ENCODE data around the gene GLCE.

Gene GLCE

DNA sequence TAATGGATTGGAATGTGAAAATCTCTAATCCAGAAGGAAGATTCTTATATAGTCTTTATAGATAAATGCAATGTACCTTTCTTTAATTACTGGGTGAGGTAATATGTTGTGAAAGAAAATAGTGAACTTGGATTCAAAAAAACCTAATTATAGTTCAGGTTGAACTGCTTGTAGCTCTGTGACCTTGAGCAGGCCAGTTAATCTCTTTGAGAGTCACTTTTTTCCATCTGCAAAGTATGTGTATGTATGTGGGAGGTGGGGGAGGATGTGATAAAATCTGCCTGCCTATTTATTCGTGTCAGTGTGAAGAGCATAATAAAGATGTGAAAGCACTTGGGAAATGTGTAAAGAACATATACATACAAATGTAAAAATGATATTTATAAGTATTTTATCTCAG lies 34.4 kb downstream of the GLCE start:
- in situ Hi-C loops (cut with MboI; ENCODE audit: low sequenced_read_pairs), result no loop called here

DNA sequence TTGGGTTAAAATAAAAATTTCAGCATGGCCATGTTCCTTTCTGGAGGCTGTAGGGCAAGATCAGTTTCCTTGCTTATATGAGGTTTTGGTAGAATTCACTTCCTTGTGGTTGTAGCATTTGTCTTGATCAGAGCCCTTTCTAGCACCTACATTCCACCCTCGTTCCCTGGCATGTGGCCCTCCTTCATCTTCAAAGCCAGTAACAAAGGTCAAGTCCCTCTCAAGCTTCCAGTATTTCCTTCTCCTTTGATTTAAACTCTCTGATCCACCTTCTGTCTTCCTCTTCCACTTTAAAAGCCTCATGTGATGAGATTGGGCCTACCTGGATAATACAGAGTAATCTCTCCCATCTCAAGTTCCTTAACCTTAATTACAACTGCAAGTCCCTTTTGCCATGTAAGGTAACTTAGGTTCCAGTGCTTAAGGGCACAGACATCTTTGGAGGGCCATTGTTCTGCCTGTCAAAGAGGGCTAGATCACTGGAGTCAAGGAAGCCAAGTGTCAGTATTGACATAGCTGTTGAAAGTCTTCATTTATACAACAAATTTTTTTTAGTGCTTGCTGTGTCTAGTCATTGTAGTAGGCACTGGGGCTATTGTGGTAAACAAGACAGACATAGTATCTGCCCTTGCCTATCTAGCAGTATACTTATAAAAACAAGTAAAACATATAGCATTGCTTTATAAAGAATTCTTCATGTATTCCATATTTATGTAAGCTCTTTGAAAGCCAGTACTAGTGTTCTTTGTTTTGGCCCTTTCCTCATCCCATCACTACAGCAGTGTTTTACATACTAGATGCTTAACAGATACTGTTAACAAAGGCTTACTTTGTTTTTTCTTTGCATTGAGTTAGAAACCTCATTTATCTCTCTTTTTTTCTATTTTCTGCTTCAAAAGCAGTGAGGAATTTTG lies 40.7 kb downstream of the GLCE start:
- in situ Hi-C loops (cut with MboI; ENCODE audit: low sequenced_read_pairs), result no loop called here

DNA sequence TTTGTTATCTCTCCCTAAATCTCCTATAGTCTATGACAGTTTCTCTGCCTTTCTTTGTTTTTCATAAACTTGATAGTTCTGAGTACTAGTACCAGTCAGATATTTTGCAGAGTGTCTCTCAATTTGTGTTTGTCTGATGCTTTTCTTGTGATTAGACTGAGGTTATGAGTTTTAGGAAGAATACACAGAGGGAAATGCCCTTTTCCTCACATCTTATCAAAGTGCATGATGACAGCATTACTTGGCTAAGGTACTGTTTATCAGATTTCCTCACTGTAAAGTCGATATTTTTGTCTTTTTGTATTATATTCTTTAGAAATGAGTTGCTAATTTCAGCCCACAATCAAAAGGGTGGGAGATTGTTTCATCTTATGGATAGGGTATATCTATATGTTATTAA lies 45.6 kb downstream of the GLCE start:
- in situ Hi-C loops (cut with MboI; ENCODE audit: low sequenced_read_pairs), result no loop called here

DNA sequence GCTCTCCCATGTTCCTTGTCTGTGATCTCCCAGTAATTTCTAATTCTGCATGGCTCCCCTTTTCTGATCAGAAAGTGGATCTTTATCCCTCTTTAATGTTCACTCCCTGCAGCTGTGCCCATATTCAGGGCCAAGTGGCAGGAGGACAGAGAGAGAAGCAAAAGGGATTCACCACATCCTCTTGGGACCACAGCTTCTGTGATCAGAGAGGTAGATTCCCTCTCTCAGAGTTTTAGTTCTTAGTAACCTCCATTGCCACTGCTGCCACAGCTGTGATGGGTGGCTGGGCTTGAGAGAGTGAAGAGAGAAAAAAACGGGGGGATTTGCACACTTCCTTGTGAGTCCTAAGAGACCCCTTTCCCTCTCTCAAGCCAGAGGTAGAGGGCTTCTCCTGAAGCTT lies 49.2 kb downstream of the GLCE start:
- in situ Hi-C loops (cut with MboI; ENCODE audit: low sequenced_read_pairs), result no loop called here

DNA sequence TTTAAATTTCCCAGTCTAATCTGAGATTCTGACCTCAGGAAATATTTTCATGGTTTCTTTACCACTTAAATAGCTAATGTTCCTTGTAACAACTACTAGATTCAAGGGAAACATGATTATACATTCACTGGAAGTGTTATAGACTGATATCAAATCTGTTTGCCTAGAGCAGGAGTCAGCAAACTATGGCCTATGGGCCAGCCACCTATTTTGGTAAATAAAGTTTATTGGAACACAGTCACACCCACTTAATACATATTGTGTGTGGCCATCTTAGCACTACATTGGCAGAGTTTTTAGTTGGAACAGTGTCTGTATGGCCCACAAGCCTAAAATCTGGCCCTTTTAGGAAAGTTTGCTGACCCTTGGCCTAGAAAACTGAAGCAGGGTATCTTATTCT lies 50.1 kb downstream of the GLCE start:
- in situ Hi-C loops (cut with MboI; ENCODE audit: low sequenced_read_pairs), result no loop called here

DNA sequence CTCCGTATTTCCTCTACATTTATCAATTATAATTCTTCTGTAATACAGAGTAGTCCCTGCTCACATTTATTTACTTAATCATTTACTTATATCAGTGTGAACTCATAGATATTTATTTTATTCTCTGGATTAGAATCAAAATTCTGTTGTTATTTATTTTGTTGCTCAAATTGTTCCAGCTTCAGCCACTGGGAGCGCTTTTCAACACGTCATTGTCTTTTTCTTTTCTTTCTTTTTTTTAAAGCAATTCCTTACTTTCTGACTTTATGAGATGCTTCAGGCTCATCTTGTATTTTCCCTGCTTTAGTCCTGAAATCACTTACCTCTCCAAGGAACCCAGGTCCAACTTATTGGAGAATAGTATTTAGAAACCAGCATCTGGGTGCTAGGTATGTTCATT lies 53.4 kb downstream of the GLCE start:
- in situ Hi-C loops (cut with MboI; ENCODE audit: low sequenced_read_pairs), result no loop called here

DNA sequence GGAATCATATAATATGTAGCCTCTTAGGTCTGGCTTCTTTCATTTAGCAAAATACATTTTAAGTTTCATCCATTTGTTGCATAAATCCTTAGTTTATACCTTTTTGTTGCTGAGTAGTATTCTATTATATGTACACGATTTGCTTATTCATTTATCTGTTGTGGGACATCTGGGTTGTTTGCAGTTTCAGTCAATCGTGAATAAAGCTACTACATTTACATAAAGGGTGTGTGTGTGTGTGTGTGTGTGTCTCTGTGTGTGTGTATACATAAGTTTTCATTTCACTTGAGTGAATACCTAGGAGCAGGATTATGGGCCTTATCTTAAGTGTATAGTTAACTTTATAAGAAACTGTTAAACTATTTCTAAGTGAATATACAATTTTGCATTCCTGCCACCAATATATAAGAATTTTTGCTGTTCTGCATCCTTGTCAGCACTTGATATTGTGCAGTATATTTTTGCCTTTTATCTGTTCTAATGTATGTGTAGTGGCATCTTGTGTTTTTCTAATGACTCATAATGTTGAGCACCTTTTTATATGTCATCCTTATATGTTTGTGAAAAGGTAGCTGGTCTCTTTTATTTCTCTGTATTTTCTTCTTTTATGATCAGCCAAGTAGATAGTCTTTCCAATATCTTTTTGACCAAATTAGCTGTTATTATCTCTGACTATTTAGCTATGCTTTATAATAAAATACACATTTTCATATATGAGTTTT lies 55.0 kb downstream of the GLCE start:
- in situ Hi-C loops (cut with MboI; ENCODE audit: low sequenced_read_pairs), result no loop called here

DNA sequence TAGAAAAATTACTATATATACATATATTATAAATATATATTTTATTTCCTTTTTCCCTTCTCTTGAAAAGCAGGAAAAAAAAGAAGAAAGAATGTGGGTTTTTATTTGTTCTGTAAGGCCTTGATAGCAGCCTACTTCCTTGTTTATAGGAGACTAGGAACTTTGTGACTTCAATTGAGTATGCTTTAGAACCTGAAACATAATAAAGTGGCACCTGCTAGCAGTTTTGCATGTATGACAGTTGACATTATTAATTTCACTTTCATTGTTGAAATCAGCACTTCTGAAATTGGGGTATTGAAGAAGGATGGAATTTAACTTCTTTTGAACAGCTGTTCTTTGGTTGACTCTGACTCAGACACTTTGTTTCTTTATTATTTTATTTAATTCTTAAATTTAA lies 56.9 kb downstream of the GLCE start:
- in situ Hi-C loops (cut with MboI; ENCODE audit: low sequenced_read_pairs), result no loop called here

DNA sequence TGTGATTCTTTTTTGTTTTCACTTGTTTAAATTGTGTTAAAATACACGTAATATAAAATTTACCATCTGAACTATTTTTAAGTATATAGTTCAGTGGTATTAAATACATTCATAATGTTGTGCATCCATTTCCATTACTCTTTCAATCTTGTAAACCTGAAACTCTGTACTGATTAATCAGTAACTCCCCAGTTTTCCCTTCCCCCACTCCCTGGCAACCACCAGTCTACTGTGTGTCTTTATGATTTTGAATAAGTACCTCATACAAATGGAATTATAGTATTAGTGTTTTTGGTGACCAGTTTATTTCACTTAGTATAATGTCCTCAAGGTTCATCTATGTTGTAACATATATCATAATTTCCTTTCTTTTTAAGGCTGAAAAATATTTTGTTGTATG lies 59.3 kb downstream of the GLCE start:
- in situ Hi-C loops (cut with MboI; ENCODE audit: low sequenced_read_pairs), result no loop called here

DNA sequence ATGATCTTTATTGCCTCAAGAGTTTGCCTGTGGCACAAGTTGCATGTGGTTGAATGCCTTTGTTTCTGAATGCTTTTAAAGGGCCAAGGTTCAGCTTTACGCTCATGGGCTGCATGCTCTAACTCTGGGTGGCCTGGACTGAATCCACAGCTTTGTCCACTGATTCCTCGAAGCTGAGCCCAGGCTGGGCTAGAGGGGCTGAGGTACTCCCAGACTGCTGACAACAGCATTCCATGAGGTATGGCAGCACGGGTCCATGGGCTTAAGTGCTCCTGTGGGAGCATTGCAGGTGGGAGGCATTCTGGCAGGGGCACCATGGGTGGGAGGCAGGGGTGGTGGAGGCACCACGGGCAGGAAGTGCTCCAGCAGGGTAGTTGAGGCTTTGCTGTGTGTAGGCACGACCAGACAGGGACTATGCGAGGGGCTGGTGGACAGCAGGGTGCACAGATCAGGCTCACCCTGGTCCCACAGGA lies 61.6 kb downstream of the GLCE start:
- in situ Hi-C loops (cut with MboI; ENCODE audit: low sequenced_read_pairs), result no loop called here

DNA sequence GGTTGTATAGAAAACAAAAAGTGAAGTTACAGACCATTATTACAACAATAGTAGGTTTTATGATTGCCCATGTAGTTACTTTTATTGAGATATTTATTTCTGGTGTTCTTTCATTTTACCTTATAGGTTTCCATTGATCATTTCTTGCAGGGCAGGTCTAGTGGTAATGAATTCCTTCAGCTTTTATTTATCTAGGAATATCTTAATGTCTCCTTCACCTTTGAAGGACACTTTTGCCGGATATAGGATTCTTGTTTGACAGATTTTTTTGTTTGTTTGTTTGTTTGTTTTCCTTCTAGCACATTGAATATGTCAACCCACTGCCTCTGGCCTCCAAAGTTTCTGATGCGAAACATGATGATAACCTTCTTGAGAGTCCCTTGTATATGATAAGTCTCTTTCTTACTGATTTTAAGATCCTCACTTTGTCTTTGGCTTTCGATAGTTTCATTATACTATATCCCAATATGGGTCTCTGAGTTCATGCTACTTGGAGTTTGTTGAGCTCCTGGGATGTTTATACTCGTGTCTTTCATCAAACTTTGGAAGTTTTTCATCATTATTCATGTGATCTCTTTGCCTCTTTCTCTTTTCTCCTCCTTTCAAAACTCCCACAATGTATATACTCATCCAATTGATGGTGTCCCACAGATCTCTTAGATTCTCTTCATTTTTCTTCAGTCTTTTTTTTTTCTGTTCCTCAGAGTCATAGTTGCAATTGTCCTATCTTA lies 62.8 kb downstream of the GLCE start:
- in situ Hi-C loops (cut with MboI; ENCODE audit: low sequenced_read_pairs), result no loop called here

DNA sequence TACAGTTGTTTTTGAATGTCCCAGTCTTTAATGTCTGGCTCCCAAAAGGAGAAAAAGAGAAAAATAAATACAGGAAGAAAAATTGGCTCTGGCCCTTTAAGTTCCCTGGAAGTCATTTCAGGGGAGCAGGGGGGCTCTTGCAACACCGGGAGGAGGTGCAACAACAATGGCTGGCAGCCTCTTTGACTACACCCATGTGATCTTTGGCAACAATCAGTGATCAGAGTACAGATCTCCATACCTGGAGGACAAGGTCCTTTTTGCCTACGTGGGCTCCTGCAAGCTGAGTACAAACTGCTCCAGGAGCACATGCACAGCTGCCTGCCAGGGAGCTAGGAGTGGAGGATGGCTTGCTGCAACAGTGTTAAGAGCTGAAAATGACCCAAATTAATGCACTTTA lies 63.9 kb downstream of the GLCE start:
- in situ Hi-C loops (cut with MboI; ENCODE audit: low sequenced_read_pairs), result no loop called here

DNA sequence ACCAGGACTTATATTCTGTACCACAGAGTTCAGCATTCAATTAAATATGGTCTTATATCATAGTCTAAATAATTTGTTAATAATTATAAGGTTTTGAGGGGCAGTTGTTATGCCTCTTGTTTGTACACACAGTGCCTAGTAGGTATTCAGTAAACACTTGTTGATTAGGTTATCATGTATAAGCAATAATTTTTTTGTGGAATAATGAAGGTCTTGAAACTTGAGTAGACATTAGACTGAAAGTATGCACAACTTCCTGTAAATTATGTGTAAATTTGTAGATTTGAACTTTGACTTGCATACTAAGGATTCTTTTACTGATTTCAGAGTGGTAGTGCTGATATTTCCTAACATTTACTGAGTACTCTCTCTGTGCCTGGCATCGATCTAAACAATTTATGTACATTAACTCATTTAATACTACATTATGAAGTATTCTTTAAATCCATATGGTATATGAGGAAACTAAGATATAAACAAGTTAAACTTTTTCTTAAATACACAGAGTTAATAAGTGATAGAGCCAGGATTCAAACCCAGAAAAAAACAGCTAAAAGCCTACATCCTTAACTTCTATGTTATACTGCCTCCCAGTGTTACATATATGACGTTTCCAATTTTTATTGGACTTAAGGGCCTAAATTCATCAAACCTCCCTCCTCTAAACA lies 65.1 kb downstream of the GLCE start:
- in situ Hi-C loops (cut with MboI; ENCODE audit: low sequenced_read_pairs), result no loop called here

DNA sequence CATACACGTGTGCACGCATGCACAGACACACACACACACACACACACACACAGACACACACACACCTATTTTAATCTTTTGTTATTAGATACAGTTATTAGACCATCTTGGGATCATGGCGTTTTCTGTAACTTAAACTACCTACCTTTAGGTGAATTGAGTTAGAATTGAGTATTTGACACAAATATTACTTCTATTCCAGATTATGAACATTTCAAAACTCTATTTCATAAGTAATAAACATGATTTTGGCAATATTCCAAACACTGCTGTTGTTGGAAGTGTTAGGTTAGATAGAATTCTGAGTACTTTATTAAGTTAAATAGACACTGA lies 65.6 kb downstream of the GLCE start:
- in situ Hi-C loops (cut with MboI; ENCODE audit: low sequenced_read_pairs), result no loop called here

DNA sequence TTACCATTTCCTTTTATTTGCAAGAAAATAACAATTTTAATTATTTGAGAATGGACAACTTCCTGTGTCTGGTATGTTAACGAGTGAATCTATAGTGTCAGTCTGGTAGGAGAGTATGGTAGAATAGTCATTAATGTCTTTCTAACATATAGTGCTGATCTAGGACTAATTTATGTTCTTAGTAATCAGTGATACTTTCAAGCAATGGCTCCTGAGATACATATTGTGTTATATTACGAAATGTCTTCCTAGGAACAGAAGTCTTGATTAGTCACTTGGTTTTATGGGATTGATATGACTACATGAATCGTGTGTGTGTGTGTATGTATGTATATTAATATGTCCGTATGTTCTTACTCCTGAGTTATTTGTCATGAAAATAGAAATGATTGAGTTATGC lies 71.7 kb downstream of the GLCE start:
- in situ Hi-C loops (cut with MboI; ENCODE audit: low sequenced_read_pairs), result no loop called here

DNA sequence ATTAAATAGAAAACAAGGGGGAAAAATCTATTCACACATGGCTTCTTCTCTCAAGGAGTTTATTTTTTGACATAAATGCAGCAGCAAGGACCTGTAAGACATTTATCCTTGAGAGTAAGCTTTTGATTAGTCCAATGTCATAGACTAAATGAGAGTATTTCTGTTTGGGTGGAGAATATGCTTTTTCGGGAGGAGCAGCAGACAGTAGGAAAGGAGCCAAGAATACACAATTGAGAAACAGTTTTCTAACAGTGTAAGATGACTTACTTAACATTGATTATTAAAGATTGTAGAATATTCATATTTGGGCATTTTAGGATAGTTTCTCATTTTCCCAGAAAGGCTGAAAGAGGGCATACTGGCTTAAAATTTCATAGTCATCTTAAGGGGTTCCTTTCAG lies 72.3 kb downstream of the GLCE start:
- in situ Hi-C loops (cut with MboI; ENCODE audit: low sequenced_read_pairs), result no loop called here

DNA sequence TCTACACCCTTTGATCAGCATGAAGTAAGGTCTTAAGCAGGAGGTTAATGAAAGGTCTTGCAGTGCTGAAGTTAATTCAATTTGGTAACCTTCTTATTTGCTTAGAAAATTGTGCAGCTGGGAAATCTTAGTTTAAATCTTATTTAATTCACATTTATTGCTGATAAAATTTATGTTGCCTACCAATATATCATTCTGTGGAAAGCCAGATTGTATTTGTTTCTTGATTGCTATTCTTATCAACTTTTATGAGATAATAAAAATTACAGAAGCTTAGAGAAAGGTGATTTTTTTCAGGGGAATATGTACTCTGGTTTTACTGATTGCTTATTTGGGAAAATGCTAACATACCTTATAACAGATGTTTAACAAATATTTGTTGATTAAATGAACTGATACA lies 74.2 kb downstream of the GLCE start:
- in situ Hi-C loops (cut with MboI; ENCODE audit: low sequenced_read_pairs), result no loop called here

DNA sequence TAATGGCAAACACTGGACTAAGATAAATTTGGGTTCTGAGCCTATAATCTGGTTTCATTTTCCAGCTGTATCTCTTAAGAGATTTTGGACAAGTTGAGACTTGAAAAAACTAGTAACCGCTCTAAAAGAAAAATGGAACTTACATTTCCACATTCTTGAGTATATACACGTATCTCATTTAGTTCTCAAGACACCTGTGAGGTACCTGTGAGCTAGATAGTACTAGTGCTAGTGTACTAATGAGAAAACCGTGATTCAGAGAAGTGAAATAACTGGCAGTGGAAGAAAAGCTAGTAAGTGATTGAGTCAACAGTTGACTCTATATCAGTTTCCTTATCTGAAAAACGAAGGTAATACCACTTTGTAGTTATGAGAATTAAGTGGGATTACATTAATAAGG lies 76.1 kb downstream of the GLCE start:
- in situ Hi-C loops (cut with MboI; ENCODE audit: low sequenced_read_pairs), result no loop called here

DNA sequence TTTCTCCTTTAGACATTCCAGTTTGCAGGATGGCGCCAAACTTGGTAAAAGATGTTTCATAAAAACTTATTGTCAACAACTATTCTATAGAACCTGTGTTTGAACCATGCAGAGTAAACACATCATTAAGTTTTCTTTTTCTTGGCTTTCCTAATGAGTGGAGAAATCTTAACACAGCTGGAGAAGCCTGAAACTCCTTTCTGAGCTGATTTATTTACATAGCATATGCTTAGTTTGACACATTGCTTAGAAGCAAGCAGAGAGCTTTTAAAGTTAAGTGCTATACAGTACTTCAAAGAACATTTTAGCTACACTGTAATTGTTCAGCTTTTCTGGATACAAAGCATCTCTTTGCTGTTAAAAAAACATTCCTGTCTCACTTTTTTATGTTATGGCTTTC lies 77.3 kb downstream of the GLCE start:
- in situ Hi-C loops (cut with MboI; ENCODE audit: low sequenced_read_pairs), result no loop called here

DNA sequence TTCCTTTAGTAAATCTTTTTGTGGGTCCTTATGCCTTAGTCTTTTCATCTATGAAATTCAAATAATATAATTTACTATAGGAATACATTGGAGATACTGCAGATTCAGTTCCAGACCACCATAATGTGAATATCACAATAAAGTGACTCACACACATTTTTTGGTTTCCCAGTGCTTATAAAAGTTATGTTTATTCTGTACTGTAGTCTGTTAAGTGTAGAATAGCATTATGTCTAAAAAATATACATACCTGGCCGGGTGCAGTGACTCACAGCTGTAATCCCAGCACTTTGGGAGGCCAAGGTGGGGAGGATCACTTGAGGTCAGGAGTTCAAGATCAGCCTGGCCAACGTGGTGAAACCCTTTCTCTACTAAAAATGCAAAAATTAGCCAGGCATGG lies 84.4 kb downstream of the GLCE start:
- in situ Hi-C loops (cut with MboI; ENCODE audit: low sequenced_read_pairs), result no loop called here

DNA sequence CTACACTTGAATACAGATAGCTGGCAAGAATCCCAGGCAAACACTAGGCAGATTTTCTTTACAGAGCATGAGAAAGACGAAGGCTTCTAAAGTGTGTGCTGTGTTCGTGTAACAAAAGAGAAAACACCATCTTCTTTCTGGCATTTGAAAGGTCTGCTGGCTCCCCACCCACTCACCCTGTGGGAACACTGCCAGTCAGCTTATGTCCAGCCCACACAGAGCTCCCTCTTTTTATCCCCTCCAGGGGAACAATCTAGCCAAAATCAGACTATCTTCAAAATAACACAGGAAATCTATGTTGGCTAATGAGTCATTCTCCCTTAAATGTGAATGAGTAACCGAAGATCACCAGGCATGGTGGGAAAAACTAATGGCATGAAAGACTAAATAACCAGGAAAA lies 92.7 kb downstream of the GLCE start:
- in situ Hi-C loops (cut with MboI; ENCODE audit: low sequenced_read_pairs), result loop anchor here (25.0 kb wide), 1 partner anchor 191 kb away; no protein-coding TSS in a partner anchor
